OCI-LY7 (cell line): Measurements from ENCODE around the gene KIF6. TPM values are rescaled to one million over a fixed set of nuclear protein-coding genes. Genes with fewer than 3 reads are reported as not detected.

ENCODE experiments used
- BruUV-seq: library from RNA; stranded (reverse); fragments of 400-500 nt; replicated peaks from 2 replicates; lab custom pipeline; 2021; lab: Mats Ljungman, UMichigan
- CTCF ChIA-PET: fragments of 300-600 bp; sonication (Branson Sonifier 250); formaldehyde crosslinking; loops from one replicate; lab custom pipeline; 2022; ENCODE audit warnings: antibody characterized with exemption; ENCODE audit not compliant: unreplicated experiment; lab: Charles Lee
- POLR2A ChIA-PET: fragments of 300-600 bp; sonication (Branson Sonifier 250); formaldehyde crosslinking; loops from one replicate; lab custom pipeline; 2022; ENCODE audit warnings: antibody characterized with exemption; lab: Charles Lee
- DNase-seq: peaks from one replicate; pipeline ENCODE4 v3.0.0-alpha.2; 2015; ENCODE audit warnings: low spot score
- H2AFZ ChIP-seq: fragments of 200-600 bp; sonication (generic), shearing (Covaris generic); 2 replicates; pipeline ENCODE4 v1.6.1; 2014; ENCODE audit warnings: mild to moderate bottlenecking, antibody characterized with exemption, low read length, moderate library complexity
- H3K27ac ChIP-seq: fragments of 200-600 bp; sonication (generic); 2 replicates; pipeline ENCODE4 v1.5.1; 2014; ENCODE audit warnings: mixed run types, low read depth, mild to moderate bottlenecking, moderate library complexity, low read length, inconsistent platforms; ENCODE audit not compliant: poor library complexity, severe bottlenecking
- H3K36me3 ChIP-seq: fragments of 200-600 bp; sonication (generic); 2 replicates; pipeline ENCODE4 v1.6.1; 2014; ENCODE audit warnings: mild to moderate bottlenecking, antibody characterized with exemption, low read length, moderate library complexity, mixed read lengths; ENCODE audit not compliant: insufficient read depth
- H3K4me1 ChIP-seq: fragments of 200-600 bp; sonication (generic); 2 replicates; pipeline ENCODE4 v1.5.1; 2014; ENCODE audit warnings: mild to moderate bottlenecking, low read length; ENCODE audit not compliant: insufficient read depth, poor library complexity, severe bottlenecking
- H3K4me2 ChIP-seq: fragments of 200-600 bp; sonication (generic); 2 replicates; pipeline ENCODE4 v1.6.1; 2014; ENCODE audit warnings: mild to moderate bottlenecking, low read length
- H3K4me3 ChIP-seq: fragments of 200-600 bp; sonication (generic); 2 replicates; pipeline ENCODE4 v1.5.1; 2014; ENCODE audit warnings: mild to moderate bottlenecking, low read depth, low read length; ENCODE audit not compliant: poor library complexity, severe bottlenecking
- H3K79me2 ChIP-seq: fragments of 200-600 bp; sonication (generic); 2 replicates; pipeline ENCODE4 v1.6.1; 2016; ENCODE audit warnings: low read depth, mild to moderate bottlenecking, low read length, moderate library complexity, mixed read lengths; ENCODE audit not compliant: insufficient read depth
- H3K9me2 ChIP-seq: fragments of 200-600 bp; sonication (generic); 2 replicates; pipeline ENCODE4 v1.6.1; 2016; ENCODE audit warnings: mild to moderate bottlenecking, low read length, mixed read lengths; ENCODE audit not compliant: insufficient read depth
- H3K9me3 ChIP-seq: fragments of 200-600 bp; sonication (generic); 2 replicates; pipeline ENCODE4 v1.6.1; 2014; ENCODE audit warnings: mild to moderate bottlenecking, mixed run types, low read length, mixed read lengths
- H4K20me1 ChIP-seq: fragments of 200-600 bp; sonication (generic); 2 replicates; pipeline ENCODE4 v1.6.1; 2014; ENCODE audit warnings: mild to moderate bottlenecking, antibody characterized with exemption, low read length, moderate library complexity, mixed read lengths; ENCODE audit not compliant: insufficient read depth
- EZH2phosphoT487 ChIP-seq: fragments of 200-600 bp; sonication (generic); IDR thresholded peaks from 2 replicates; pipeline ENCODE4 v1.6.1; 2018; ENCODE audit warnings: low read depth, borderline replicate concordance, mild to moderate bottlenecking, mixed run types, antibody characterized with exemption, low read length, moderate library complexity, mixed read lengths
- intact Hi-C: fragments of 100-400 bp; cut with micrococcal nuclease; formaldehyde crosslinking; loops from one replicate; pipeline ENCODE4 v1.10.0; 2022; ENCODE audit not compliant: unreplicated experiment
- total RNA-seq, 2 experiments: library from RNA; depleted of rRNA in 1 of 2; stranded (reverse); fragments of >200 nt in 1 of 2; shearing (Covaris generic) in 1 of 2; gene quantifications; 2 replicates each; pipeline ENCODE4 v1.2.3, GENCODE V29; 2014 to 2022
- TF ChIP-seq, protein P1 (sequence below): fragments of 200-600 bp; sonication (generic); conservative IDR thresholded peaks from 2 replicates; pipeline ENCODE4 v1.5.1; 2014; ENCODE audit warnings: mild to moderate bottlenecking, antibody characterized with exemption, low read length, moderate library complexity, mixed read lengths

KIF6 gene
- total RNA-seq, 2 experiments from 2014 or later: not detected

DNA sequence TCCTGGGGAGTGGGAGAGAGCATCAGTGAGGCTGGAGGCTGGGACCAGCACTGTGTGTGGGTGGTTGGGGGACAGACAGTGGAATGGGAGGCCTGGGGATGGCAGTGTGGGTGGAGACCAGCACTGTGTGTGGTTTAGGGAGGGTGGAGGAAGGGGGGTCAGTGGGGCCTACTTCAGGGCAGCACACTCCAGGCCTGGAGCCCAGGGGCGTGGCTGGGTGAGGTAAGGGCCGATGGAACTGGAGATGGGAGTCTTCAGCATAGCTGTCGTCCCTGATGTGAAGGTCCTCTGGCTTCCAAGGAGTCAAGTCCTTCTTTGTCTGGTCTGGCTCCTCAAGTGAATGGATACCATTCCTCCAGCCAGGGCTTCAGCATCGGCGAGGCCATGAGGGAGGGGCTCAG is 429.6 kb downstream of the KIF6 start:
- POLR2A ChIA-PET: no interaction called here

DNA sequence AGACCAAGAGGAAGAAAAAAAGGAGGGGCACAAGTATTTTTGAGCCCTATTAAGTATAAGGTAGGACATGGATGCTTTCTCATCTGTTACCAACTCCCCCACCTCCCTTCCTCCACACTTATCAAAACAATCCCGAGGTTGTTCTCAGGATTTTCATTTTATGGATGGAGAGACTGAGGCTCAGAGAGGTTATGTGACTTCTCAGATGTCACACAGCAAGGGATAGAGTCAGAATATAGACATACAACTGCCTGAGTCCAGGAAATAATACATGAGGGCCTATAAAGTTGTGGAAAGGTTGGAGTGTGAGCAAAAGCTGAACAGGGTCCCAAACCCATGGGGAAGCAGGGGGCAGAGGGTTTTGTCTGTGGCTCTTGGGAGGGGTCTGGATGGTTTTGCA is 430.3 kb downstream of the KIF6 start:
- no peak overlapping the region for H3K4me3 ChIP-seq
- intact Hi-C loops: no loop called here
- H3K9me2 ChIP-seq: no peaks in the 10 kb centered on the region
- no peak overlapping the region for H3K4me2 ChIP-seq
- no TSS peak for BruUV-seq
- no peaks in the 10 kb centered on the region for H3K79me2 ChIP-seq
- no peak for TF ChIP-seq EZH2phosphoT487
- TF ChIP-seq, protein P1, sequence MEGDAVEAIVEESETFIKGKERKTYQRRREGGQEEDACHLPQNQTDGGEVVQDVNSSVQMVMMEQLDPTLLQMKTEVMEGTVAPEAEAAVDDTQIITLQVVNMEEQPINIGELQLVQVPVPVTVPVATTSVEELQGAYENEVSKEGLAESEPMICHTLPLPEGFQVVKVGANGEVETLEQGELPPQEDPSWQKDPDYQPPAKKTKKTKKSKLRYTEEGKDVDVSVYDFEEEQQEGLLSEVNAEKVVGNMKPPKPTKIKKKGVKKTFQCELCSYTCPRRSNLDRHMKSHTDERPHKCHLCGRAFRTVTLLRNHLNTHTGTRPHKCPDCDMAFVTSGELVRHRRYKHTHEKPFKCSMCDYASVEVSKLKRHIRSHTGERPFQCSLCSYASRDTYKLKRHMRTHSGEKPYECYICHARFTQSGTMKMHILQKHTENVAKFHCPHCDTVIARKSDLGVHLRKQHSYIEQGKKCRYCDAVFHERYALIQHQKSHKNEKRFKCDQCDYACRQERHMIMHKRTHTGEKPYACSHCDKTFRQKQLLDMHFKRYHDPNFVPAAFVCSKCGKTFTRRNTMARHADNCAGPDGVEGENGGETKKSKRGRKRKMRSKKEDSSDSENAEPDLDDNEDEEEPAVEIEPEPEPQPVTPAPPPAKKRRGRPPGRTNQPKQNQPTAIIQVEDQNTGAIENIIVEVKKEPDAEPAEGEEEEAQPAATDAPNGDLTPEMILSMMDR: no peak
- POLR2A ChIA-PET: no interaction called here
- no peaks in the 10 kb centered on the region for H3K9me3 ChIP-seq
- no peak overlapping the region for H3K27ac ChIP-seq
- no peaks in the 10 kb centered on the region for H4K20me1 ChIP-seq
- H2AFZ ChIP-seq: no peak overlapping the region
- H3K4me1 ChIP-seq: no peaks in the 10 kb centered on the region
- no peak for DNase-seq
- H3K36me3 ChIP-seq: no peaks in the 10 kb centered on the region
- CTCF ChIA-PET: no interaction called here

More for the DNA sequence above, 429.6 kb downstream of the KIF6 start:
- Histone ChIP-seq H3K79me2 (no peaks in the 10 kb centered on the region), H4K20me1 (no peaks in the 10 kb centered on the region), H3K36me3 (no peaks in the 10 kb centered on the region), H3K9me2 (no peaks in the 10 kb centered on the region), H3K4me2 (no peak overlapping the region), H3K9me3 (no peaks in the 10 kb centered on the region), H2AFZ (no peak overlapping the region), H3K27ac (no peak overlapping the region), H3K4me3 (no peak overlapping the region), H3K4me1 (no peaks in the 10 kb centered on the region)
- DNase-seq: no peak
- no TSS peak for BruUV-seq
- intact Hi-C loops: no loop called here
- TF ChIP-seq, protein P1: no peak
- TF ChIP-seq EZH2phosphoT487: no peak
- CTCF ChIA-PET: no interaction called here

DNA sequence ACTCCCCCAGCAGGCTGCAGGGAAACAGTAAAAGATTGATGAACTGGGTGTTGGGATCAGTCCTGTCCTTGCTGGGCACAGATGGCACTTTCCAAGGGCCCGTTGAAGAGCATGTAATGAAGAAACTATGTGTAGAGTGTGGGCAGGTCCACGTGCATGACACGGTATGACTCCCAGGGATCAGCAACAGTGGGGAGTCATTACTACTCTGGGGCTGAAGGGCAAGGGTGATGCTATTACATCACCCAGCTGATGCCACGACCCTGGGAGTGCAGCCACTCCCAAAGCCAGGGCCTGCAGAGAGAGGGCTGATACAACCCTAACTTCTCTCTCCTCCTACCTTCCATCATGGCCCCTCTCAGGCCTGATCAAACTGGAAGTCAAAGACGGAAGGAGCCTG is 431.1 kb downstream of the KIF6 start:
- no peak overlapping the region for H2AFZ ChIP-seq
- ChIA-PET POLR2A (no interaction called here), CTCF (no interaction called here)
- H3K79me2 ChIP-seq: no peaks in the 10 kb centered on the region
- no peak overlapping the region for H3K27ac ChIP-seq
- no peak for TF ChIP-seq EZH2phosphoT487
- TF ChIP-seq, protein P1: no peak
- no TSS peak for BruUV-seq
- no peak for DNase-seq
- no peaks in the 10 kb centered on the region for H3K36me3 ChIP-seq
- no peak overlapping the region for H3K4me2 ChIP-seq
- intact Hi-C loops: no loop called here
- H3K4me3 ChIP-seq: no peak overlapping the region
- no peaks in the 10 kb centered on the region for H3K9me2 ChIP-seq
- H3K9me3 ChIP-seq: no peaks in the 10 kb centered on the region
- H3K4me1 ChIP-seq: no peaks in the 10 kb centered on the region
- no peaks in the 10 kb centered on the region for H4K20me1 ChIP-seq
